Measurements from ENCODE around the gene PIK3C2G. TPM values are rescaled to one million over a fixed set of nuclear protein-coding genes. Genes with fewer than 3 reads are reported as not detected.

Gene PIK3C2G
- total RNA-seq, 1 experiment from 2014 or later, result not detected

GRCh38 chr12:18373181-18373580 lies 111.9 kb downstream of the PIK3C2G start:
- Histone ChIP-seq H3K4me3 (ENCODE audit: low read depth in 2 of 2, low read length in 2 of 2) (no peak overlapping the region), H3K4me1 (ENCODE audit: control insufficient read depth, insufficient read depth, low read length) (no peaks in the 10 kb centered on the region), H3K36me3 (ENCODE audit: control insufficient read depth, insufficient read depth, low read length) (no peaks in the 10 kb centered on the region), H3K27me3 (ENCODE audit: control insufficient read depth, insufficient read depth, low read length) (no peaks in the 10 kb centered on the region), H3K27ac (ENCODE audit: low read length) (no peak overlapping the region), H3K9me3 (ENCODE audit: control insufficient read depth, insufficient read depth, low read depth, low read length) (0 out of 2 replicates have a peak, but pooled peaks cover 2% of the 10 kb centered on the region)
- in situ Hi-C loops (cut with HindIII; ENCODE audit: low pct_unique_long_range_greater_than_20kb, low sequenced_read_pairs), result no loop called here
- ChIA-PET POLR2A (no interaction called here), CTCF (no interaction called here)
- BruUV-seq (replicated peaks), result no TSS peak
- no peak for TF ChIP-seq SIN3A (IDR thresholded peaks at IDR 0.05; ENCODE audit: borderline replicate concordance, insufficient read depth, low read depth, low read length)
- TF ChIP-seq POLR2AphosphoS5 (IDR thresholded peaks at IDR 0.05; ENCODE audit: low read depth, low read length), result no peak
- no peak for TF ChIP-seq REST (IDR thresholded peaks at IDR 0.05; ENCODE audit: insufficient read depth in 1 of 2, low read depth in 2 of 2, low read length in 1 of 2)
- TF ChIP-seq CTCF (IDR thresholded peaks at IDR 0.05), result no peak
- TF ChIP-seq TCF7L2 (IDR thresholded peaks at IDR 0.05; ENCODE audit: low read depth, low read length), result no peak
- ATAC-seq, result no peak
- intact Hi-C loops (cut with micrococcal nuclease; ENCODE audit: unreplicated experiment), result no loop called here
- no peak for DNase-seq (ENCODE audit: low read depth, low spot score)

GRCh38 chr12:18375131-18375530 lies 113.8 kb downstream of the PIK3C2G start:
- no peak overlapping the region for H3K27ac ChIP-seq (ENCODE audit: low read length)
- no peaks in the 10 kb centered on the region for H3K36me3 ChIP-seq (ENCODE audit: control insufficient read depth, insufficient read depth, low read length)
- H3K4me1 ChIP-seq (ENCODE audit: control insufficient read depth, insufficient read depth, low read length), result no peaks in the 10 kb centered on the region
- in situ Hi-C loops (cut with HindIII; ENCODE audit: low pct_unique_long_range_greater_than_20kb, low sequenced_read_pairs) (no loop called here), intact Hi-C loops (cut with micrococcal nuclease; ENCODE audit: unreplicated experiment) (no loop called here)
- H3K9me3 ChIP-seq (ENCODE audit: control insufficient read depth, insufficient read depth, low read depth, low read length), result 0 out of 2 replicates have a peak, but pooled peaks cover 2% of the 10 kb centered on the region
- ChIA-PET POLR2A (no interaction called here), CTCF (no interaction called here)
- no peak for TF ChIP-seq POLR2AphosphoS5 (IDR thresholded peaks at IDR 0.05; ENCODE audit: low read depth, low read length)
- TF ChIP-seq REST (IDR thresholded peaks at IDR 0.05; ENCODE audit: insufficient read depth in 1 of 2, low read depth in 2 of 2, low read length in 1 of 2), result no peak
- TF ChIP-seq TCF7L2 (IDR thresholded peaks at IDR 0.05; ENCODE audit: low read depth, low read length), result no peak
- no peak for TF ChIP-seq CTCF (IDR thresholded peaks at IDR 0.05)
- no peak for TF ChIP-seq SIN3A (IDR thresholded peaks at IDR 0.05; ENCODE audit: borderline replicate concordance, insufficient read depth, low read depth, low read length)
- no peak for DNase-seq (ENCODE audit: low read depth, low spot score)
- H3K4me3 ChIP-seq (ENCODE audit: low read depth in 2 of 2, low read length in 2 of 2), result no peak overlapping the region
- H3K27me3 ChIP-seq (ENCODE audit: control insufficient read depth, insufficient read depth, low read length), result no peaks in the 10 kb centered on the region
- BruUV-seq (replicated peaks), result no TSS peak
- ATAC-seq, result no peak
